Mucosa of descending colon (tissue), 3 donors: ENCODE results near the gene SYNRG. TPM values are rescaled to one million over a fixed set of nuclear protein-coding genes. Genes with fewer than 3 reads are reported as not detected.
A peak's percentile ranks its signal among the peaks of the same experiment; 100 is the strongest.

Source experiments
- ATAC-seq: fragments of 200-7000 bp; cut with Tn5 transposase; one replicate; pipeline ENCODE4 v1.9.1; 2020; ENCODE audit warnings: mild to moderate bottlenecking, moderate library complexity
- DNase-seq, 3 donors: peaks; one replicate each; pipeline ENCODE4 v3.0.0-alpha.2; 2020
- H3K36me3 ChIP-seq: fragments of 200-600 bp; one replicate; pipeline ENCODE4 v1.8.0; 2021; ENCODE audit warnings: low read depth, mild to moderate bottlenecking
- H3K4me1 ChIP-seq: fragments of 200-600 bp; one replicate; pipeline ENCODE4 v1.8.0; 2021; ENCODE audit warnings: low read depth, mild to moderate bottlenecking
- H3K4me3 ChIP-seq: fragments of 200-600 bp; one replicate; pipeline ENCODE4 v1.8.0; 2021; ENCODE audit warnings: mild to moderate bottlenecking
- H3K9me3 ChIP-seq: fragments of 200-600 bp; one replicate; pipeline ENCODE4 v1.8.0; 2021; ENCODE audit warnings: mild to moderate bottlenecking
- CTCF ChIP-seq: fragments of 200-600 bp; IDR thresholded peaks from one replicate; pipeline ENCODE4 v1.8.0; 2022; ENCODE audit warnings: antibody characterized with exemption, mild to moderate bottlenecking
- intact Hi-C, 2 donors: fragments of 100-400 bp; cut with DNase I in 1 of 2; cut with micrococcal nuclease in 1 of 2; formaldehyde crosslinking; loops; one replicate each; pipeline versions ENCODE4 v1.11.0 to v1.11.1; 2022; cut with DNase I, micrococcal nuclease
- long read RNA-seq, 2 donors: library from polyadenylated mRNA; unstranded; transcript quantifications; one replicate each; pipeline ENCODE4 v2.0.0, GENCODE V29; 2019 to 2021
- total RNA-seq, 3 donors: library from RNA; stranded (reverse); fragmentation: NEBNext Ultra II Directional in 2 of 3; extraction: Animal tissue kit (Norgen Biotek cat#: 25700) in 2 of 3; gene quantifications; one replicate each; pipeline versions ENCODE4 v1.2.1 to v1.2.4, GENCODE V29; 2021 to 2023
- donor health status: DM: no; HTN: no; CAD: no; lungs with moderate emphysema.
- donor health status: DM: no; HTN: no; CAD: no.
- donor health status: DM: no; HTN: yes; CAD: no.

The SYNRG gene
- 10 to 100 TPM; 36.8 to 46.2 (median 38.1) TPM for total RNA-seq
- long read RNA-seq, donor 1, partial matches to known transcripts = 5 of 10 reads
- long read RNA-seq, donor 1, other reads (novel, unspliced or antisense) = 5 of 10 reads
- long read RNA-seq, donor 2, partial matches to known transcripts = 6 of 6 reads
- long read RNA-seq, donor 2, other reads (novel, unspliced or antisense) = 0 of 6 reads

GRCh38 chr17:37609170-37610040 lies at the start of gene SYNRG:
TSS of gene SYNRG (minus strand) at chr17:37609418. CDS start at chr17:37609355, 63 bp downstream.
- ATAC-seq (peak; percentile 99), DNase-seq (peak; percentile 95 to 97 (median 96))
- H3K4me3 ChIP-seq = peak within 1 kb of the TSS; percentile 99
- peak; percentile 18 for TF ChIP-seq CTCF
- H3K4me1 ChIP-seq = peaks cover 16% of the 10 kb centered on the region
- no peaks in the 10 kb centered on the region for H3K9me3 ChIP-seq
- H3K36me3 ChIP-seq = no peaks in the 10 kb centered on the region
- intact Hi-C loops = no loop called here

GRCh38 chr17:37657202-37657601 lies 48.0 kb upstream of the SYNRG start:
- no peak for TF ChIP-seq CTCF
- Histone ChIP-seq H3K36me3 (no peaks in the 10 kb centered on the region), H3K4me1 (peaks cover 3% of the 10 kb centered on the region), H3K9me3 (no peaks in the 10 kb centered on the region), H3K4me3 (no peak overlapping the region)
- intact Hi-C loops = loop anchor here (10.0 kb wide), 2 partner anchors 128 to 158 kb away; no protein-coding TSS in a partner anchor
- DNase-seq (no peak), ATAC-seq (no peak)

- no peak for TF ChIP-seq CTCF
- DNase-seq = no peak
- Histone ChIP-seq H3K9me3 (no peaks in the 10 kb centered on the region), H3K4me3 (no peak overlapping the region), H3K36me3 (no peaks in the 10 kb centered on the region), H3K4me1 (no peaks in the 10 kb centered on the region)
- ATAC-seq = no peak
- intact Hi-C loops = loop anchor here (10.0 kb wide), 2 partner anchors 133 to 163 kb away; no protein-coding TSS in a partner anchor
These were observed 42.6 kb upstream of the SYNRG start for GRCh38 chr17:37651849-37652248.

GRCh38 chr17:37650419-37651003 lies 41.3 kb upstream of the SYNRG start:
- peak; percentile 13 for TF ChIP-seq CTCF
- H3K4me3 ChIP-seq = no peak overlapping the region
- H3K36me3 ChIP-seq = no peaks in the 10 kb centered on the region
- H3K4me1 ChIP-seq = no peaks in the 10 kb centered on the region
- no peaks in the 10 kb centered on the region for H3K9me3 ChIP-seq
- intact Hi-C loops = loop anchor here (10.0 kb wide), 2 partner anchors 134 to 164 kb away; no protein-coding TSS in a partner anchor
- DNase-seq (peak in 1 of 3 donors; percentile 63), ATAC-seq (peak; percentile 70)

- intact Hi-C loops = no loop called here
- no peaks in the 10 kb centered on the region for H3K9me3 ChIP-seq
- H3K4me3 ChIP-seq = no peak overlapping the region
- no peak for TF ChIP-seq CTCF
- ATAC-seq (no peak), DNase-seq (no peak)
- no peaks in the 10 kb centered on the region for H3K4me1 ChIP-seq
- H3K36me3 ChIP-seq = no peaks in the 10 kb centered on the region
These were observed 39.3 kb upstream of the SYNRG start for GRCh38 chr17:37648555-37648954.
